Mesothelial cell of epicardium (in vitro differentiated cells): ENCODE measurements around the gene NXNL1. TPM values are rescaled to one million over a fixed set of nuclear protein-coding genes. Genes with fewer than 3 reads are reported as not detected.

Source experiments
- DNase-seq, 2 experiments: peaks; one replicate each; pipeline ENCODE4 v3.0.0; 2021; ENCODE audit warnings: low spot score in 2 of 2; ENCODE audit not compliant: unreplicated experiment in 2 of 2
- H3K27ac Mint-ChIP-seq: 2 replicates; pipeline ENCODE4 v1.8.0; 2021; ENCODE audit warnings: mixed read lengths
- H3K27me3 Mint-ChIP-seq: 2 replicates; pipeline ENCODE4 v1.8.0; 2021; ENCODE audit warnings: low read depth, mixed read lengths
- H3K36me3 Mint-ChIP-seq: 2 replicates; pipeline ENCODE4 v1.8.0; 2021; ENCODE audit warnings: mixed read lengths
- H3K4me1 Mint-ChIP-seq: 2 replicates; pipeline ENCODE4 v1.8.0; 2021; ENCODE audit warnings: mixed read lengths
- H3K4me3 Mint-ChIP-seq: 2 replicates; pipeline ENCODE4 v1.8.0; 2021; ENCODE audit warnings: mild to moderate bottlenecking, moderate library complexity, mixed read lengths
- H3K9me3 Mint-ChIP-seq: 2 replicates; pipeline ENCODE4 v1.8.0; 2021; ENCODE audit warnings: mixed read lengths
- CTCF ChIP-seq: fragments of 200-600 bp; sonication (generic); IDR thresholded peaks from one replicate; pipeline ENCODE4 v1.5.0; 2021; ENCODE audit warnings: antibody characterized with exemption; ENCODE audit not compliant: unreplicated experiment
- total RNA-seq: library from RNA; stranded (reverse); gene quantifications from 3 replicates; pipeline ENCODE4 v1.2.1, GENCODE V29; 2021

The NXNL1 gene
- total RNA-seq, 1 donor from 2014 or later = not detected

GRCh38 chr19:17415121-17415520 lies 45.6 kb downstream of the NXNL1 start:
- no peaks in the 10 kb centered on the region for H3K27me3 Mint-ChIP-seq
- TF ChIP-seq CTCF = no peak
- H3K4me1 Mint-ChIP-seq = peaks cover 40% of the 10 kb centered on the region
- DNase-seq = no peak
- H3K36me3 Mint-ChIP-seq = no peaks in the 10 kb centered on the region
- H3K4me3 Mint-ChIP-seq = peak overlapping the region; percentile 48
- H3K27ac Mint-ChIP-seq = peak overlapping the region; percentile 95
- no peaks in the 10 kb centered on the region for H3K9me3 Mint-ChIP-seq

GRCh38 chr19:17414097-17414496 lies 46.6 kb downstream of the NXNL1 start:
- DNase-seq = no peak
- no peak overlapping the region for H3K4me3 Mint-ChIP-seq
- H3K27me3 Mint-ChIP-seq = no peaks in the 10 kb centered on the region
- no peaks in the 10 kb centered on the region for H3K9me3 Mint-ChIP-seq
- peaks cover 34% of the 10 kb centered on the region for H3K4me1 Mint-ChIP-seq
- no peak for TF ChIP-seq CTCF
- H3K27ac Mint-ChIP-seq = peak overlapping the region; percentile 95
- H3K36me3 Mint-ChIP-seq = no peaks in the 10 kb centered on the region

- no peaks in the 10 kb centered on the region for H3K9me3 Mint-ChIP-seq
- DNase-seq = no peak
- H3K36me3 Mint-ChIP-seq = no peaks in the 10 kb centered on the region
- H3K27ac Mint-ChIP-seq = peak overlapping the region; percentile 88
- peaks cover 41% of the 10 kb centered on the region for H3K4me1 Mint-ChIP-seq
- no peaks in the 10 kb centered on the region for H3K27me3 Mint-ChIP-seq
- no peak for TF ChIP-seq CTCF
- H3K4me3 Mint-ChIP-seq = no peak overlapping the region
Observed at GRCh38 chr19:17411801-17412200, 48.9 kb downstream of the NXNL1 start.

- H3K4me3 Mint-ChIP-seq = no peak overlapping the region
- no peak for DNase-seq
- H3K27ac Mint-ChIP-seq = no peak overlapping the region
- H3K27me3 Mint-ChIP-seq = no peaks in the 10 kb centered on the region
- no peaks in the 10 kb centered on the region for H3K9me3 Mint-ChIP-seq
- TF ChIP-seq CTCF = no peak
- peaks cover 48% of the 10 kb centered on the region for H3K4me1 Mint-ChIP-seq
- no peaks in the 10 kb centered on the region for H3K36me3 Mint-ChIP-seq
Observed at GRCh38 chr19:17409990-17410389, 50.7 kb downstream of the NXNL1 start.

GRCh38 chr19:17406887-17407196 lies 53.9 kb downstream of the NXNL1 start:
- Mint-ChIP-seq H3K27ac (peak overlapping the region; percentile 82), H3K4me1 (peaks cover 40% of the 10 kb centered on the region), H3K4me3 (peak overlapping the region; percentile 49), H3K27me3 (no peaks in the 10 kb centered on the region), H3K36me3 (no peaks in the 10 kb centered on the region), H3K9me3 (no peaks in the 10 kb centered on the region)
- no peak for TF ChIP-seq CTCF
- no peak for DNase-seq

GRCh38 chr19:17406046-17406886 lies 54.5 kb downstream of the NXNL1 start:
- Mint-ChIP-seq H3K27me3 (no peaks in the 10 kb centered on the region), H3K9me3 (no peaks in the 10 kb centered on the region), H3K36me3 (peaks cover 3% of the 10 kb centered on the region), H3K4me1 (peaks cover 37% of the 10 kb centered on the region), H3K27ac (peak overlapping the region; percentile 93), H3K4me3 (peak overlapping the region; percentile 83)
- TF ChIP-seq CTCF = no peak
- DNase-seq = no peak
